Activated T-helper 17 cell treated with anti-CD3 and anti-CD28 coated beads, Interleukin-2, amount 50 U/mL, for 72 hours (primary cell): ENCODE measurements around the gene IFFO2. TPM values are rescaled to one million over a fixed set of nuclear protein-coding genes. Genes with fewer than 3 reads are reported as not detected.

Source experiments
- ATAC-seq: fragments of 150-1000 bp; cut with Tn5 transposase; replicated peaks from 2 replicates; pipeline ENCODE4 v1.10.0; 2021; ENCODE audit warnings: mild to moderate bottlenecking, moderate library complexity
- H3K27ac Mint-ChIP-seq: one replicate; pipeline ENCODE4 v1.8.0; 2022; ENCODE audit warnings: mixed read lengths
- H3K27me3 Mint-ChIP-seq: one replicate; pipeline ENCODE4 v1.8.0; 2022; ENCODE audit warnings: mixed read lengths
- H3K36me3 Mint-ChIP-seq: one replicate; pipeline ENCODE4 v1.8.0; 2022; ENCODE audit warnings: low read depth, mild to moderate bottlenecking, mixed read lengths
- H3K4me1 Mint-ChIP-seq: one replicate; pipeline ENCODE4 v1.8.0; 2022; ENCODE audit warnings: mixed read lengths
- H3K4me3 Mint-ChIP-seq: one replicate; pipeline ENCODE4 v1.8.0; 2022; ENCODE audit warnings: mild to moderate bottlenecking, mixed read lengths
- H3K9me3 Mint-ChIP-seq: one replicate; pipeline ENCODE4 v1.8.0; 2022; ENCODE audit warnings: mixed read lengths
- total RNA-seq, 2 donors: library from RNA; stranded (reverse); gene quantifications; one replicate each; pipeline ENCODE4 v1.2.3, GENCODE V29; 2022

The IFFO2 gene
- total RNA-seq, 2 donors from 2014 or later: 17.0 to 38.2 TPM

GRCh38 chr1:18981242-18981641, 24.8 kb upstream of the IFFO2 start:
- no peak for ATAC-seq
- Mint-ChIP-seq H3K4me3 (no peak overlapping the region), H3K4me1 (peaks cover 5% of the 10 kb centered on the region), H3K27me3 (peaks cover 18% of the 10 kb centered on the region), H3K9me3 (peaks cover 13% of the 10 kb centered on the region), H3K36me3 (no peaks in the 10 kb centered on the region), H3K27ac (no peak overlapping the region)

GRCh38 chr1:18978706-18979105, 22.2 kb upstream of the IFFO2 start:
- Mint-ChIP-seq H3K9me3 (peaks cover 13% of the 10 kb centered on the region), H3K27me3 (peaks cover 18% of the 10 kb centered on the region), H3K4me3 (no peak overlapping the region), H3K36me3 (no peaks in the 10 kb centered on the region), H3K27ac (no peak overlapping the region), H3K4me1 (peaks cover 5% of the 10 kb centered on the region)
- ATAC-seq: no peak

GRCh38 chr1:18977428-18977827, 21.0 kb upstream of the IFFO2 start:
- peaks cover 18% of the 10 kb centered on the region for H3K27me3 Mint-ChIP-seq

GRCh38 chr1:18976096-18976495, 19.6 kb upstream of the IFFO2 start:
- no peaks in the 10 kb centered on the region for H3K36me3 Mint-ChIP-seq
- H3K4me1 Mint-ChIP-seq: peaks cover 5% of the 10 kb centered on the region
- H3K27ac Mint-ChIP-seq: no peak overlapping the region
- no peak for ATAC-seq
- H3K9me3 Mint-ChIP-seq: peaks cover 11% of the 10 kb centered on the region
- H3K4me3 Mint-ChIP-seq: no peak overlapping the region
- peaks cover 16% of the 10 kb centered on the region for H3K27me3 Mint-ChIP-seq

More at GRCh38 chr1:18977428-18977827, 21.0 kb upstream of the IFFO2 start:
- H3K27ac Mint-ChIP-seq: peak overlapping the region; percentile 16
- no peak overlapping the region for H3K4me3 Mint-ChIP-seq
- H3K4me1 Mint-ChIP-seq: peaks cover 5% of the 10 kb centered on the region
- H3K9me3 Mint-ChIP-seq: peaks cover 13% of the 10 kb centered on the region
- H3K36me3 Mint-ChIP-seq: no peaks in the 10 kb centered on the region
- ATAC-seq: no peak

- H3K27me3 Mint-ChIP-seq: peaks cover 10% of the 10 kb centered on the region
- peaks cover 5% of the 10 kb centered on the region for H3K4me1 Mint-ChIP-seq
- H3K27ac Mint-ChIP-seq: no peak overlapping the region
- H3K4me3 Mint-ChIP-seq: no peak overlapping the region
- H3K36me3 Mint-ChIP-seq: no peaks in the 10 kb centered on the region
- H3K9me3 Mint-ChIP-seq: no peaks in the 10 kb centered on the region
- no peak for ATAC-seq
Measured at GRCh38 chr1:18974606-18975005, 18.1 kb upstream of the IFFO2 start.

GRCh38 chr1:18974005-18974404, 17.5 kb upstream of the IFFO2 start:
- peaks cover 5% of the 10 kb centered on the region for H3K4me1 Mint-ChIP-seq
- ATAC-seq: no peak
- H3K36me3 Mint-ChIP-seq: no peaks in the 10 kb centered on the region
- peaks cover 9% of the 10 kb centered on the region for H3K27me3 Mint-ChIP-seq
- no peak overlapping the region for H3K4me3 Mint-ChIP-seq
- no peaks in the 10 kb centered on the region for H3K9me3 Mint-ChIP-seq
- no peak overlapping the region for H3K27ac Mint-ChIP-seq

GRCh38 chr1:18973446-18973955, 17.0 kb upstream of the IFFO2 start:
- no peak for ATAC-seq
- Mint-ChIP-seq H3K9me3 (no peaks in the 10 kb centered on the region), H3K27ac (no peak overlapping the region), H3K4me3 (no peak overlapping the region), H3K27me3 (peaks cover 8% of the 10 kb centered on the region), H3K4me1 (peaks cover 5% of the 10 kb centered on the region), H3K36me3 (no peaks in the 10 kb centered on the region)

- peak overlapping the region; percentile 32 for H3K27ac Mint-ChIP-seq
- ATAC-seq: no peak
- peaks cover 5% of the 10 kb centered on the region for H3K4me1 Mint-ChIP-seq
- H3K4me3 Mint-ChIP-seq: no peak overlapping the region
- no peaks in the 10 kb centered on the region for H3K36me3 Mint-ChIP-seq
- H3K27me3 Mint-ChIP-seq: peaks cover 9% of the 10 kb centered on the region
- H3K9me3 Mint-ChIP-seq: no peaks in the 10 kb centered on the region
Measured at GRCh38 chr1:18972991-18973390, 16.5 kb upstream of the IFFO2 start.

- peaks cover 9% of the 10 kb centered on the region for H3K27me3 Mint-ChIP-seq
Measured at GRCh38 chr1:18972531-18972930, 16.1 kb upstream of the IFFO2 start.

GRCh38 chr1:18970762-18971161, 14.3 kb upstream of the IFFO2 start:
- Mint-ChIP-seq H3K36me3 (no peaks in the 10 kb centered on the region), H3K9me3 (no peaks in the 10 kb centered on the region), H3K4me1 (peaks cover 4% of the 10 kb centered on the region), H3K27me3 (peaks cover 4% of the 10 kb centered on the region), H3K4me3 (no peak overlapping the region), H3K27ac (no peak overlapping the region)
- no peak for ATAC-seq

More at GRCh38 chr1:18972531-18972930, 16.1 kb upstream of the IFFO2 start:
- H3K4me1 Mint-ChIP-seq: peaks cover 5% of the 10 kb centered on the region
- no peak overlapping the region for H3K4me3 Mint-ChIP-seq
- H3K27ac Mint-ChIP-seq: peak overlapping the region; percentile 32
- no peaks in the 10 kb centered on the region for H3K9me3 Mint-ChIP-seq
- no peak for ATAC-seq
- no peaks in the 10 kb centered on the region for H3K36me3 Mint-ChIP-seq

- Mint-ChIP-seq H3K9me3 (no peaks in the 10 kb centered on the region), H3K27me3 (peaks cover 4% of the 10 kb centered on the region), H3K36me3 (no peaks in the 10 kb centered on the region), H3K4me3 (no peak overlapping the region), H3K4me1 (peaks cover 5% of the 10 kb centered on the region), H3K27ac (no peak overlapping the region)
- ATAC-seq: no peak
Measured at GRCh38 chr1:18970358-18970757, 13.9 kb upstream of the IFFO2 start.

GRCh38 chr1:18967066-18967690, 10.7 kb upstream of the IFFO2 start:
- Mint-ChIP-seq H3K36me3 (no peaks in the 10 kb centered on the region), H3K4me1 (peaks cover 10% of the 10 kb centered on the region), H3K9me3 (no peaks in the 10 kb centered on the region), H3K4me3 (no peak overlapping the region), H3K27me3 (peaks cover 7% of the 10 kb centered on the region), H3K27ac (no peak overlapping the region)
- ATAC-seq: no peak

- H3K36me3 Mint-ChIP-seq: no peaks in the 10 kb centered on the region
- H3K27ac Mint-ChIP-seq: peak overlapping the region; percentile 78
- H3K9me3 Mint-ChIP-seq: no peaks in the 10 kb centered on the region
- peak; percentile 95 for ATAC-seq
- H3K4me3 Mint-ChIP-seq: peak overlapping the region; percentile 21
- H3K27me3 Mint-ChIP-seq: peaks cover 7% of the 10 kb centered on the region
- H3K4me1 Mint-ChIP-seq: peaks cover 10% of the 10 kb centered on the region
Measured at GRCh38 chr1:18965206-18966173, 9.0 kb upstream of the IFFO2 start.

GRCh38 chr1:18963968-18964367, 7.5 kb upstream of the IFFO2 start:
- peaks cover 10% of the 10 kb centered on the region for H3K4me1 Mint-ChIP-seq
- no peak overlapping the region for H3K4me3 Mint-ChIP-seq
- H3K9me3 Mint-ChIP-seq: no peaks in the 10 kb centered on the region
- H3K27ac Mint-ChIP-seq: no peak overlapping the region
- no peak for ATAC-seq
- H3K27me3 Mint-ChIP-seq: peaks cover 7% of the 10 kb centered on the region
- no peaks in the 10 kb centered on the region for H3K36me3 Mint-ChIP-seq
